Measurements from ENCODE around the gene TLN1.

- TF ChIP-seq EZH2 (IDR thresholded peaks at IDR 0.05; ENCODE audit: borderline replicate concordance, control insufficient read depth, low read depth, low read length) (no peak), NRF1 (conservative IDR thresholded peaks at IDR 0.05; ENCODE audit: low read depth, low read length) (no peak), POLR2AphosphoS5 (IDR thresholded peaks at IDR 0.05; ENCODE audit: low read length) (no peak), MTA2 (IDR thresholded peaks at IDR 0.05; ENCODE audit: low read depth) (no peak)
These were observed 6.9 kb upstream of the TLN1 start for GRCh38 chr9:35738924-35739323.
